Epithelial cell of prostate (primary cell): ENCODE data around the gene RAB5IF.
"Not testable (repeated sequence)": the region's sequence is repeated elsewhere in the genome, so short reads cannot be mapped to it uniquely, and the experiment has no call there.

Experiments used
- DNase-seq: peaks from one replicate; pipeline ENCODE4 v3.0.0-alpha.2; 2011; ENCODE audit warnings: low read depth, low spot score
- H3K27ac ChIP-seq: fragments of 450-650 bp; 2 replicates; pipeline ENCODE4 v1.5.1; 2017; ENCODE audit warnings: mild to moderate bottlenecking

The RAB5IF gene

GRCh38 chr20:36584018-36584481 lies 21.5 kb upstream of the RAB5IF start:
- no peak for DNase-seq
- no peak overlapping the region for H3K27ac ChIP-seq

GRCh38 chr20:36585410-36586125 lies 20.0 kb upstream of the RAB5IF start:
- DNase-seq, result peak; percentile 78
- peak overlapping the region; percentile 7 for H3K27ac ChIP-seq

- DNase-seq, result no peak
- H3K27ac ChIP-seq, result no peak overlapping the region
Measured at GRCh38 chr20:36587388-36588070, 18.1 kb upstream of the RAB5IF start.

- no peak for DNase-seq
- no peak overlapping the region for H3K27ac ChIP-seq
Measured at GRCh38 chr20:36591281-36591680, 14.3 kb upstream of the RAB5IF start.

- no peak for DNase-seq
- no peak overlapping the region for H3K27ac ChIP-seq
Measured at GRCh38 chr20:36591854-36592641, 13.5 kb upstream of the RAB5IF start.

GRCh38 chr20:36593347-36593929 lies 12.1 kb upstream of the RAB5IF start:
- no peak for DNase-seq
- no peak overlapping the region for H3K27ac ChIP-seq

GRCh38 chr20:36599912-36600345 lies 5.7 kb upstream of the RAB5IF start:
- DNase-seq, result no peak

GRCh38 chr20:36601540-36601939 lies 4.0 kb upstream of the RAB5IF start:
- DNase-seq, result no peak
- H3K27ac ChIP-seq, result no peak overlapping the region

More at GRCh38 chr20:36599912-36600345, 5.7 kb upstream of the RAB5IF start:
- no peak overlapping the region for H3K27ac ChIP-seq

- peak overlapping the region; percentile 88 for H3K27ac ChIP-seq
- DNase-seq, result no peak
Measured at GRCh38 chr20:36604952-36605398, 604 bp upstream of the RAB5IF start.

GRCh38 chr20:36606158-36607066 lies 833 bp downstream of the RAB5IF start:
- DNase-seq, result no peak
- peak overlapping the region; percentile 88 for H3K27ac ChIP-seq

- H3K27ac ChIP-seq, result peak overlapping the region; percentile 88
- peak; percentile 57 for DNase-seq
Measured at GRCh38 chr20:36607586-36608387, 2.2 kb downstream of the RAB5IF start.

GRCh38 chr20:36608388-36608728 lies 2.8 kb downstream of the RAB5IF start:
- DNase-seq, result not testable (repeated sequence)
- peak overlapping the region; percentile 88 for H3K27ac ChIP-seq

GRCh38 chr20:36611625-36612024 lies 6.0 kb downstream of the RAB5IF start:
- no peak for DNase-seq
- H3K27ac ChIP-seq, result no peak overlapping the region

GRCh38 chr20:36613974-36614373 lies 8.4 kb downstream of the RAB5IF start:
- no peak overlapping the region for H3K27ac ChIP-seq
- DNase-seq, result no peak

- DNase-seq, result no peak
- no peak overlapping the region for H3K27ac ChIP-seq
Measured at GRCh38 chr20:36614781-36615557, 9.4 kb downstream of the RAB5IF start.

- no peak for DNase-seq
- no peak overlapping the region for H3K27ac ChIP-seq
Measured at GRCh38 chr20:36620917-36621316, 15.3 kb downstream of the RAB5IF start.

GRCh38 chr20:36623444-36623843 lies 17.9 kb downstream of the RAB5IF start:
- DNase-seq, result no peak
- H3K27ac ChIP-seq, result no peak overlapping the region
